Thyroid gland (tissue), 4 donors: Measurements from ENCODE around the gene RPL21. TPM values are rescaled to one million over a fixed set of nuclear protein-coding genes. Genes with fewer than 3 reads are reported as not detected.

Source experiments
- DNase-seq, 2 donors: peaks; one replicate each; pipeline ENCODE4 v3.0.0-alpha.2; 2019
- H3K27ac ChIP-seq, 3 donors: fragments of 200-600 bp; sonication (generic); 1 replicate in 2 of 3; 2 replicates in 1 of 3; pipeline ENCODE4 v1.5.1; 2016 to 2019; ENCODE audit warnings: mild to moderate bottlenecking in 1 of 3, moderate library complexity in 1 of 3
- H3K27me3 ChIP-seq: fragments of 200-600 bp; sonication (generic); one replicate; pipeline ENCODE4 v1.5.1; 2019
- H3K36me3 ChIP-seq, 2 donors: fragments of 200-600 bp; sonication (generic); one replicate each; pipeline ENCODE4 v1.5.1; 2016 to 2019
- H3K4me1 ChIP-seq, 2 donors: fragments of 200-600 bp; sonication (generic); one replicate each; pipeline ENCODE4 v1.5.1; 2017 to 2019
- H3K4me3 ChIP-seq, 3 donors: fragments of 200-600 bp; sonication (generic); replicated peaks in 1 of 3; 1 replicate in 2 of 3; 2 replicates in 1 of 3; pipeline ENCODE4 v1.5.1; 2016; ENCODE audit warnings: mild to moderate bottlenecking in 1 of 3
- H3K9me3 ChIP-seq: fragments of 200-600 bp; sonication (generic); one replicate; pipeline ENCODE4 v1.5.1; 2017
- CTCF ChIP-seq, 6 experiments: fragments of 200-600 bp in 3 of 6; fragments of 450-650 bp in 3 of 6; sonication (generic) in 3 of 6; IDR thresholded peaks; one replicate each; pipeline ENCODE4 v1.5.1; 2016 to 2019; ENCODE audit warnings: antibody characterized with exemption in 6 of 6, mild to moderate bottlenecking in 2 of 6, inconsistent platforms in 1 of 6, moderate library complexity in 1 of 6
- POLR2A ChIP-seq, 2 donors: fragments of 450-650 bp; IDR thresholded peaks; one replicate each; pipeline ENCODE4 v1.6.1; 2017; ENCODE audit warnings: antibody characterized with exemption in 2 of 2, mild to moderate bottlenecking in 2 of 2, moderate library complexity in 1 of 2
- WGBS, 2 donors: methylation state at CpG; one replicate each; pipeline ENCODE4 v1.1.5; 2017; 5-methylcytosine and 5-hydroxymethylcytosine counted together
- intact Hi-C: fragments of 100-400 bp; cut with DNase I; formaldehyde crosslinking; loops from one replicate; pipeline ENCODE4 v1.15.1; 2023
- total RNA-seq, 4 donors: library from RNA; depleted of rRNA; stranded (reverse); fragments of >200 nt; gene quantifications; one replicate each; pipeline ENCODE4 v1.2.3, GENCODE V29; 2016

Gene RPL21
- total RNA-seq, 4 donors from 2014 or later, result 553 to 1,479 (median 807) TPM

- DNase-seq, result no peak
- H3K4me3 ChIP-seq, result no peak overlapping the region
- H3K27me3 ChIP-seq, result no peaks in the 10 kb centered on the region
- H3K4me1 ChIP-seq, result no peaks in the 10 kb centered on the region
- no peaks in the 10 kb centered on the region for H3K9me3 ChIP-seq
- intact Hi-C loops, result no loop called here
- no peaks in the 10 kb centered on the region for H3K36me3 ChIP-seq
- no peak overlapping the region for H3K27ac ChIP-seq
- WGBS, 2 donors, result 88 to 91% methylated on average over 5 of the region's 5 CpGs
- TF ChIP-seq POLR2A (IDR thresholded peaks at IDR 0.05), result no peak
- no peak for TF ChIP-seq CTCF (IDR thresholded peaks at IDR 0.05)
Measured at GRCh38 chr13:27242702-27243101, 8.7 kb upstream of the RPL21 start.

GRCh38 chr13:27245610-27246009 lies 5.7 kb upstream of the RPL21 start:
- Histone ChIP-seq H3K4me1 (peaks cover 5 to 6% of the 10 kb centered on the region in 2 donors), H3K36me3 (no peaks in the 10 kb centered on the region), H3K4me3 (no peak overlapping the region), H3K27ac (no peak overlapping the region), H3K9me3 (no peaks in the 10 kb centered on the region), H3K27me3 (no peaks in the 10 kb centered on the region)
- 87% methylated on average over 7 of the region's 7 CpGs for WGBS, 2 donors
- intact Hi-C loops, result no loop called here
- no peak for DNase-seq
- TF ChIP-seq CTCF (IDR thresholded peaks at IDR 0.05) (no peak), POLR2A (IDR thresholded peaks at IDR 0.05) (no peak)

- Histone ChIP-seq H3K27me3 (no peaks in the 10 kb centered on the region), H3K27ac (peak overlapping the region; percentile 91 to 96 (median 94)), H3K4me3 (peak overlapping the region; percentile 14 to 86 (median 70)), H3K9me3 (no peaks in the 10 kb centered on the region), H3K36me3 (peaks cover 7 to 12% of the 10 kb centered on the region in 2 donors), H3K4me1 (peaks cover 17 to 18% of the 10 kb centered on the region in 2 donors)
- TF ChIP-seq POLR2A (IDR thresholded peaks at IDR 0.05) (no peak), CTCF (IDR thresholded peaks at IDR 0.05) (no peak)
- no peak for DNase-seq
- WGBS, 2 donors, result 1% methylated on average over 9 of the region's 9 CpGs
- intact Hi-C loops, result loop anchor here (10.0 kb wide), 1 partner anchor 194 kb away; no protein-coding TSS in a partner anchor
Measured at GRCh38 chr13:27250833-27251165, 559 bp upstream of the RPL21 start.

- Histone ChIP-seq H3K4me3 (peak overlapping the region in 2 of 3 donors; percentile 79 to 86), H3K27me3 (no peaks in the 10 kb centered on the region), H3K9me3 (no peaks in the 10 kb centered on the region), H3K4me1 (peaks cover 17 to 18% of the 10 kb centered on the region in 2 donors), H3K36me3 (peaks cover 15 to 24% of the 10 kb centered on the region in 2 donors), H3K27ac (peak overlapping the region in 2 of 3 donors; percentile 94 to 96)
- intact Hi-C loops, result loop anchor here (10.0 kb wide), 1 partner anchor 192 kb away; no protein-coding TSS in a partner anchor
- no peak for DNase-seq
- TF ChIP-seq POLR2A (IDR thresholded peaks at IDR 0.05) (no peak), CTCF (IDR thresholded peaks at IDR 0.05) (no peak)
Measured at GRCh38 chr13:27252467-27252866, 1.1 kb downstream of the RPL21 start.

- no peak for TF ChIP-seq CTCF (IDR thresholded peaks at IDR 0.05)
- no peak for TF ChIP-seq POLR2A (IDR thresholded peaks at IDR 0.05)
- Histone ChIP-seq H3K4me3 (no peak overlapping the region), H3K36me3 (peaks cover 28 to 33% of the 10 kb centered on the region in 2 donors), H3K9me3 (no peaks in the 10 kb centered on the region), H3K4me1 (peaks cover 11 to 12% of the 10 kb centered on the region in 2 donors), H3K27ac (no peak overlapping the region), H3K27me3 (no peaks in the 10 kb centered on the region)
- 89% methylated on average over 3 of the region's 3 CpGs for WGBS, 2 donors
- intact Hi-C loops, result loop anchor here (10.0 kb wide), 1 partner anchor 188 kb away; no protein-coding TSS in a partner anchor
- DNase-seq, result no peak
Measured at GRCh38 chr13:27257233-27257568, 5.8 kb downstream of the RPL21 start.
